T-helper 1 cell treated with Interleukin-12 subunit alpha and Interleukin-12 subunit beta and Interleukin-4 antibody, amounts not matched to agents 30 ng/mL and 1 ng/mL, for 36 hours (primary cell): ENCODE measurements around the gene RAB23. TPM values are rescaled to one million over a fixed set of nuclear protein-coding genes. Genes with fewer than 3 reads are reported as not detected.
"Not testable (repeated sequence)": the region's sequence is repeated elsewhere in the genome, so short reads cannot be mapped to it uniquely, and the experiment has no call there.

Experiments
- intact Hi-C: fragments of 100-400 bp; cut with micrococcal nuclease; formaldehyde crosslinking; loops from one replicate; pipeline ENCODE4 v1.15.1; 2024
- total RNA-seq: library from RNA; stranded (reverse); gene quantifications from 2 replicates; pipeline ENCODE4 v1.2.3, GENCODE V29; 2022

RAB23 gene
- total RNA-seq, 1 donor from 2014 or later: 3.6 TPM

GRCh38 chr6:57243526-57243925 is 21.4 kb upstream of the RAB23 start:
- intact Hi-C loops: not testable (repeated sequence)

GRCh38 chr6:57242505-57242904 is 20.4 kb upstream of the RAB23 start:
- intact Hi-C loops: no loop called here

- intact Hi-C loops: no loop called here
These were observed 4.1 kb upstream of the RAB23 start for GRCh38 chr6:57226221-57226620.

- intact Hi-C loops: loop anchor here (5.0 kb wide), 2 partner anchors 323 to 383 kb away; no protein-coding TSS in a partner anchor
These were observed 2.8 kb upstream of the RAB23 start for GRCh38 chr6:57224769-57225515.

DNA sequence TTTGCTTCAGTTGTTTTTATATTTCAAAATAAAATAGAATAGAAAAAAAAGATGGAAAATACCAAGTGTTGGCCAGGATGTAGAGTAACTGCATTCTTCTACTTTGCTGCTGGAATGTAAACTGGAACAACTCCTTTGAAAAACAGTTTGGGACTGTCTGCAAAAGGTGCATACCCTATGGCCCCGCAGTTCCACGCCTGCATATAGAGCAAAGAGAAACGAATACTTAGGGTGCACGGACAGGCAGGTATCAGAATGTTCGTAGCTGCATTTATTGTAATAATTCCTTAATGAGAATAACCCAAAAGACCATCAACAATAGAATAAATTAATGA is 603 bp upstream of the RAB23 start:
- intact Hi-C loops: loop anchor here (1.0 to 5.0 kb wide), 8 partner anchors 50 to 738 kb away; partner anchors contain the start of genes BAG2 and KIAA1586

DNA sequence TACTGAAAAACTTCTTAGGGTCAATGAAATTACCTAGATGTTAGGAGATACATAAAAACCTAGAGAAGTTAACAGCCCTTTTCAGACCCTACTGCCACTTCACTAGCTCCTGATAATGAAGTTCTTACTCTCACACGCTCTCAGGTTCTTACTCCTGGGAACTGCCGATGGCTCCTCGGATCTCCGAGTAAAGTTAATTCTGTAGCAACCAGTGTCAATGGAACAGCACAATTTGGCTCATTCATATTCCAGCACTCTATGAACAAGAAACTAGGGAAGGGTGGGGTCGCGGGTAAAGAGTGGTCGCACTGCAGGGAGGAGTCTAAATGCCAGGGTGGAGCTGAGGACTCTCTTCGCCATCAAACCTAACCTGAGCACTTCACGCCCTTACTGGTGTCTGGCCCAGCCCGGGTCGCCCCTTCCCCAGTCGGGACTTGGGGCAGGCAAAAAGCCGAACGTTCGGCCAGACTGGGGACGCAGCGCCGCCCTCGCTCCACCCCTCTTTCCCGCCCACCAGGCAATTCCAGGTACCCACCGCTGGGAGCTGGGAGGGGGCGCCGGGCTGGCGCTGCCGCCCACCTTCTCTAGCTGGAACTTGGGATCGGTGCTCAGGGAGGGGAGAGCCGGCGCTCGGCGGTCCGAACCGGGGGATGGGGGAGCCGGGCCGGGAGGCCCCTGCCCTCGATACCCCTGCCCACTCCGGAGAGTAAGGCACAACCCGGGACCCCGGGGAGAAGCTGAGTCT is 744 bp downstream of the RAB23 start:
- intact Hi-C loops: loop anchor here (5.0 kb wide), 2 partner anchors 319 to 379 kb away; no protein-coding TSS in a partner anchor

- intact Hi-C loops: loop anchor here (5.0 kb wide), 2 partner anchors 318 to 378 kb away; no protein-coding TSS in a partner anchor
These were observed 1.9 kb downstream of the RAB23 start for GRCh38 chr6:57220083-57220703.

DNA sequence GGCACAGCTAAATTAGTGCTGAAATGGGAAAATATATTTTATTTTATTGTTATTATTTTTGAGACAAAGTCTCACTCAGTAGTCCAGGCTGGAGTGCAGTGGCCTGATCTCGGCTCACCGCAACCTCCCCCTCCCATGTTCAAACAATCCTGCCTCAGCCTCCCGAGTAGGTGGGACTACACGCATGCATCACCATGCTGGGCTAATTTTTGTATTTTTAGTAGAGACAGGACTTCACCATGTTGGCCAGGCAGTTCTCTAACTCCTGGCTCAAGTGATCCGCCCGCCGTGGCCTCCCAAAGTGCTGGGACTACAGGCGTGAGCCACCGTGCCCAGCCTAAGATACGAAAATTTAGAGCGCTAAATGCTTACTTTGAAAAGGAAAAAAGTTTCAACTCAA is 4.8 kb downstream of the RAB23 start:
- intact Hi-C loops: no loop called here

DNA sequence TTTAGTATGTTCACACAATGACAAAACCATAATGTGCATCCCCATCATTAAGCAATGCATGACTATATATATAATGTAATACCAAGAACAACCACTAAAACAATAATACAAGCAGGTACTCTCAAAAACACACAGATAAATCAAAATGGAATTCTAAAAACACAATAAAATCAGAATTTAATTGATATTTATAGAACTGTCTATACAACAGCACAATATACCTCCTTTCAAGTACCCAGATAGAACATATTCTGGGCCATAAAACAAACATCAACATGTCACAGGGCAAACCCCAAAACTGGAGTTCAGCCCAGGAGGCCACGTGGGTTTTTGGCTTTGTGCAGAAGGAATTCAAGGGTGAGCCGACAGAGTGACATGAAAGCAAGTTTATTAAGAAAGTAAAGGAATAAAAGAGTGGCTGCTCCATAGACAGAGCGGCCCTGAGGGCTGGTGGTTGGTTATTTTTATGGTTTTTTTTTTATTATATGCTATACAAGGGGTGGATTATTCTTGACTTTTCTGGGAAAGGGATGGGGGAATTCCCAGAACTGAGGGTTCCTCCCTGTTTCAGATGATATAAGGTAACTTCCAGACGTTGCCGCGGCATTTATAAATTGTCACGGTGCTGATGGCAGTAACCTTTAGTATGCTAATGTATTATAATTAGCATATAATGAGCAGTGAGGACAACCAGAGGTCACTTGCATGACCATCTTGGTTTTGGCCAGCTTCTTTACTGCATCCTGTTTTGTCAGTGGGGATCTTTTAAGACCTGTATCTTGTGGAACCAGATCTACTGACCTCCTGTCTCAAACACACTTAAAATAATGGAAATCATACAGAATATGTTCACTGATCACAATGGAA is 5.6 kb downstream of the RAB23 start:
- intact Hi-C loops: no loop called here

DNA sequence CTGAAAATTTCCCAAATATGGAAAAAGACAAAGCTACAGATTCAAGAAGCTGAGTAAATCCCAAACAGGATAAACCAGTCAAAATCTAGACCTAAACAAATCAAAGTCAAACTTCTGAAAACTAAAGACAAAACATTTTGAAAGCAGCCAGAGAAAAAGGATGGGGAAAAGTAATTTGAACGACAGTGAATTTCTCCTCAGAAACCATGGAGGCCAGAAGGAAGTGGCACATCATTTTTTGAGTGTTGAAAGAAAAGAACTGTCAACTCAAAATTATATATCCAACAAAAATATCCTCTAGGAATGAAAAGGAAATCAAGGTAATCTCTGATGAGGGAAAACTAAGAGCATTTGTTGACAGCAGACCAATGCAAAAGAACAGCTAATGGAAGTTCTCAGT is 6.8 kb downstream of the RAB23 start:
- intact Hi-C loops: no loop called here

GRCh38 chr6:57210060-57210459 is 12.0 kb downstream of the RAB23 start:
- intact Hi-C loops: no loop called here

DNA sequence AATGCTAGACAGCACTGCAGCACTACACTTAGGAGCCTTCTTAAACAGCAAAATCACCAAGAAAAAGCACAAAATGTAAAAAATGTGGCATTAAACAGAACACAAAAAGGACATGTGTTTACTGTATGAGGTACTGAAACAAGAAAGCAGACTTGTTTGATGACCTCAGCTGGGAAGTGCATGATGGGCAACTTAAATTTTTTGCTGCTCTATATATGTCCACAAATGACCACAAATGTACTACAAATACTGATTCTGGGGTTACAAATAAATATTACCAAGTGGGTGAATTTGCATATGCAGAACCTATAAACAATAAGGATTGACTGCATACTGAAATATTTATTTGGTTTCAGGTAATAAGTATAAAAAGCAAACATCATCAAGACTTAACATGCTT is 13.1 kb downstream of the RAB23 start:
- intact Hi-C loops: no loop called here

GRCh38 chr6:57207872-57208271 is 14.2 kb downstream of the RAB23 start:
- intact Hi-C loops: no loop called here

DNA sequence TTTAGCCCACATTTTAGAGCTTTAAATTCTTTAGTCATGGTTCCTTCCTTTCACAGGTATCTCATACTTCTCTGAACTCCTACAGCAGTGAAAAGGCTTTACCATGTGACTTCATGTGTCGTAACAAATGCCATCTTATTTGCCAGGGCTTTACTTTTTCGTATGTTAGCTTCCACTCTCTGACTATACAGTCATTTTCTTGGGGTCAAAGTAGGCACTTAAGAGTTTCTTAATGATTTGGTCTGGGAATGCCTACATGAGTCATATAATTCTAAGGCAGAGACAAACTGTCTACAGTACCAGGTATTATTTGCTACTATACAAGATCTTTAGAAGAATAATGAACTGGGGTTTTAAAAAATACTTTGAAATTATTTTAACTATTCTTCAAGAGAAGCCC is 15.0 kb downstream of the RAB23 start:
- intact Hi-C loops: no loop called here

- intact Hi-C loops: no loop called here
These were observed 16.4 kb downstream of the RAB23 start for GRCh38 chr6:57205550-57206328.

- intact Hi-C loops: no loop called here
These were observed 20.4 kb downstream of the RAB23 start for GRCh38 chr6:57201718-57202117.

DNA sequence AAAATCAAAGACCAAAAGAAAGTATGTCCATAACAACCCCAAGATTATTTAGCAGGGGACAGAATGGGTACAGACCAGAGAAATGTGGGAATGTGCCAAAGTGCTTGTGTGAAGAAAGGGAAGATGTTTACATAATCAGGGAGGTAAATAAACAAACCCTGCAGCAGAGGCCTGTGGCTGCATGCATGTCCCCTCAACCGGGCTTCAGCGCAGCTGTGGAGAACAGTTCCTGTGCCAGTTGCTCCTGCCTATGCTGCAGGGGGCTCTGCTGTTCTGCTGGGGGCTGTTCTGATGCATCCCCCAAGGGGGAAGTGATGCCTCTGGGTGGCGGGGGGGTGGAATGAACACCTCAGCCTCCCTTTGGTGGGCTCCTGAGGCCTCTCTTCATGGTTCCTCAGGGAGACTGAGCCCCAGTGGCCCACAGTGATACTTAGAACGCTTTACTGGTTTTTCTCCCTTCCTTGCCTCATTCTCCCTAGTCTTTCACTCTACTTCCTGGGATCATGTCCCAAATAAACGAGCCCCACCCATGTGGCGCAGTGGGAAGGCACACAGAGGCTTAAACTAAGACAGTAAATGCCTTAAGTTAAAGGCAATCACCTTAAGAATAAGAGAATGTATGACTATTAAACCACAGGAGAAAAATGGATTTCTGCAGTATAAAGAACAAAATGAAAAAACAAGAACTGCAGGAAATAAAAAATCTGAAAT is 23.0 kb downstream of the RAB23 start:
- intact Hi-C loops: no loop called here

GRCh38 chr6:57195457-57195856 is 26.6 kb downstream of the RAB23 start:
- intact Hi-C loops: no loop called here

- intact Hi-C loops: no loop called here
These were observed 28.9 kb downstream of the RAB23 start for GRCh38 chr6:57193177-57193576.

- intact Hi-C loops: loop anchor here (1.0 kb wide), 1 partner anchor 126 kb away; no protein-coding TSS in a partner anchor
These were observed 32.0 kb downstream of the RAB23 start for GRCh38 chr6:57190140-57190539.
